HUES64 (cell line): ENCODE data around the gene ITGB8.

ENCODE experiments used
- H3K27ac ChIP-seq: 2 replicates; pipeline ENCODE4 v1.7.0; 2013; ENCODE audit warnings: low read depth, low read length, inconsistent platforms
- H3K27me3 ChIP-seq: 2 replicates; pipeline ENCODE4 v1.6.1; 2013; ENCODE audit warnings: mild to moderate bottlenecking, low read length; ENCODE audit not compliant: insufficient read depth
- H3K36me3 ChIP-seq: 2 replicates; pipeline ENCODE4 v1.6.1; 2013; ENCODE audit warnings: mild to moderate bottlenecking, low read length; ENCODE audit not compliant: insufficient read depth
- H3K4me1 ChIP-seq: 2 replicates; pipeline ENCODE4 v1.6.1; 2013; ENCODE audit warnings: mild to moderate bottlenecking, low read length, moderate library complexity; ENCODE audit not compliant: insufficient read depth
- H3K4me3 ChIP-seq: 2 replicates; pipeline ENCODE4 v1.5.1; 2013; ENCODE audit warnings: mild to moderate bottlenecking, low read length, moderate library complexity
- H3K9ac ChIP-seq: 2 replicates; pipeline ENCODE4 v1.6.1; 2013; ENCODE audit warnings: mild to moderate bottlenecking, low read depth, low read length
- H3K9me3 ChIP-seq: 2 replicates; pipeline ENCODE4 v1.6.1; 2013; ENCODE audit warnings: low read depth, low read length; ENCODE audit not compliant: insufficient read depth
- WGBS: fragments of 150-250, 120-280 bp; methylation state at CpG from one replicate; pipeline ENCODE4 v1.1.7; 2013; ENCODE audit warnings: missing lambda C conversion rate; 5-methylcytosine and 5-hydroxymethylcytosine counted together

Gene ITGB8

DNA sequence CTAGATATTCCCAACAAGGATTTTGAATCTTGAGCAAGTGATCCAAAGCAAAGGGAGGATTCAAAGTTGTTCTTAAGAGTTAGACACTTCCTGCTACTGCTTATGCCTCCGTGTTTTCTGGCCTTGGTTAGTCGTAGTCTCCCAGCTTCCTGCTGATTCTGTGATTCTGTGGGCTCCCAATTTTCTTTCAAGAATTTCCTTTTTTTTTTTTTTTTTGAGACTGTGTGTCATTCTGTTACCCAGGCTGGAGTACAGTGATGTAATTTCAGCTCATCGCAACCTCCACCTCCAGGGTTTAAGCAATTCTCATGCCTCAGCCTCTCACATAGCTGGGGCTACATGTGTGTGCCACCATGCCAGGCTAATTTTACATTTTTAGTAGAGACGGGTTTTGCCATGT lies 4.4 kb upstream of the ITGB8 start:
- WGBS: 92% methylated on average over 4 of the region's 4 CpGs
- no peak overlapping the region for H3K27ac ChIP-seq

DNA sequence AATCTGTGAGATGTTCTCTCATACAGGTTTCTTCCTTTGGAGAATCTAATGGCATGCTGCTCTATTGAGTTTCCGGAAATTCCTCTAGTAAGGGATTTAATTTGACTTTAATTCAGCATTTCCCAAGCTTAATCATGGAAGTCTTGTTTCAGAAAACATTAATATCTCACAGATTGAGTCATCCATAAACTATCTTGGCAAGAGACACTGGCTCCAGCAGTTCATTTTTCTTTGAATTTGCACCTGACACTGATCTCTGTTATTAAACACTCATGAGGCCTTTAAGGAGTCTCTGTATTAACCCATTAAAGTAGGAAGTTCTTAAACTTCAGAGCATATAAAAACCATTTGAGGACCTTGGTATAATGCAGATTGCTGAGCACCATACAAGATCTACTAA lies 3.6 kb upstream of the ITGB8 start:
- peaks cover 6% of the 10 kb centered on the region for H3K27me3 ChIP-seq

More for the DNA sequence above, 4.4 kb upstream of the ITGB8 start:
- no peak overlapping the region for H3K9ac ChIP-seq
- H3K36me3 ChIP-seq: no peaks in the 10 kb centered on the region
- H3K9me3 ChIP-seq: no peaks in the 10 kb centered on the region
- H3K4me1 ChIP-seq: peaks cover 7% of the 10 kb centered on the region
- no peaks in the 10 kb centered on the region; the same call in 1 of the 2 replicates for H3K27me3 ChIP-seq
- H3K4me3 ChIP-seq: no peak overlapping the region

DNA sequence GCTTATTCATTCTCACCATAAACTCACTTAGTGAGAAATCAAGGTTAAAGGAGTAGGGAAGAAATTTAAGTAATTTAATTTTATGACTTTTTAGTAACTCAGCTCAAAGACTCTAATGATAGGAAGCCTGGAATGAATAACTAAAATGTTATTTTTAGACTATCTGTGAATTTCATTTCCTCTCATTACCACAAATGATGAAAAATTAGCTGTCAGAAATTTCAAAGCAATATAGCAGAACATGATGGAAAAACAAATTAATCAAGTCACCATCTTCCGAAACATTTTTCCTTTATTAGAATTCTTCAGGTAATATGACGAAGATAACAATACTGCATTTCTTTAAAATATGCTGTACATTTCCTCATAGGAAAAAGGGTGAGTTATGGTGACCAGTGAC lies 2.7 kb upstream of the ITGB8 start:
- Histone ChIP-seq H3K4me3 (no peak overlapping the region), H3K9me3 (no peaks in the 10 kb centered on the region), H3K9ac (no peak overlapping the region), H3K27ac (no peak overlapping the region), H3K4me1 (peaks cover 15% of the 10 kb centered on the region), H3K27me3 (peaks cover 16% of the 10 kb centered on the region), H3K36me3 (no peaks in the 10 kb centered on the region)
- 88% methylated on average over 1 of the region's 2 CpGs for WGBS

More for the DNA sequence above, 3.6 kb upstream of the ITGB8 start:
- H3K9ac ChIP-seq: no peak overlapping the region
- no peak overlapping the region for H3K27ac ChIP-seq
- no peaks in the 10 kb centered on the region for H3K9me3 ChIP-seq
- H3K36me3 ChIP-seq: no peaks in the 10 kb centered on the region
- H3K4me3 ChIP-seq: no peak overlapping the region
- H3K4me1 ChIP-seq: peaks cover 9% of the 10 kb centered on the region
- 100% methylated on average over 1 of the region's 1 CpG for WGBS

DNA sequence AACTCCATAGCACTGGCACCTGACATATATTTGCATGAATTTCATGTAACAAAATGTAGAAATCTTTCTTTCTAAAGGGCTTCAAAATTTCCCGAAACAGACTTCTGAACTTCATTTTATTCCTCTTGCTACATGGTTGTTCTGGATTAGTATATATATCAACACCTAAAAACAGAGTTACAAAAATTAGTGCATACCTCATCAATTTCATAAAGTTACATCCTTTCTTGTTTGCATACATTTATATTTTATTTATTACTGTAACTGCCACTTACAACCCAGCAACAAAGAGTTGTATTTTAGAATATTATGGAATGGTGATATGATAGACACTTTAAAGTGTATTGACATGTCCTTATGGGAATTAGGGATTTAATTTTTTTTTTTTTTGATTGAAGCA lies 2.0 kb upstream of the ITGB8 start:
- peaks cover 16% of the 10 kb centered on the region for H3K27me3 ChIP-seq
- WGBS: 100% methylated on average over 1 of the region's 1 CpG
- H3K9ac ChIP-seq: no peak overlapping the region
- H3K4me1 ChIP-seq: peaks cover 19% of the 10 kb centered on the region
- H3K36me3 ChIP-seq: no peaks in the 10 kb centered on the region
- no peaks in the 10 kb centered on the region for H3K9me3 ChIP-seq
- peak overlapping the region; percentile 72; the same call in 1 of the 2 replicates for H3K4me3 ChIP-seq
- no peak overlapping the region for H3K27ac ChIP-seq

DNA sequence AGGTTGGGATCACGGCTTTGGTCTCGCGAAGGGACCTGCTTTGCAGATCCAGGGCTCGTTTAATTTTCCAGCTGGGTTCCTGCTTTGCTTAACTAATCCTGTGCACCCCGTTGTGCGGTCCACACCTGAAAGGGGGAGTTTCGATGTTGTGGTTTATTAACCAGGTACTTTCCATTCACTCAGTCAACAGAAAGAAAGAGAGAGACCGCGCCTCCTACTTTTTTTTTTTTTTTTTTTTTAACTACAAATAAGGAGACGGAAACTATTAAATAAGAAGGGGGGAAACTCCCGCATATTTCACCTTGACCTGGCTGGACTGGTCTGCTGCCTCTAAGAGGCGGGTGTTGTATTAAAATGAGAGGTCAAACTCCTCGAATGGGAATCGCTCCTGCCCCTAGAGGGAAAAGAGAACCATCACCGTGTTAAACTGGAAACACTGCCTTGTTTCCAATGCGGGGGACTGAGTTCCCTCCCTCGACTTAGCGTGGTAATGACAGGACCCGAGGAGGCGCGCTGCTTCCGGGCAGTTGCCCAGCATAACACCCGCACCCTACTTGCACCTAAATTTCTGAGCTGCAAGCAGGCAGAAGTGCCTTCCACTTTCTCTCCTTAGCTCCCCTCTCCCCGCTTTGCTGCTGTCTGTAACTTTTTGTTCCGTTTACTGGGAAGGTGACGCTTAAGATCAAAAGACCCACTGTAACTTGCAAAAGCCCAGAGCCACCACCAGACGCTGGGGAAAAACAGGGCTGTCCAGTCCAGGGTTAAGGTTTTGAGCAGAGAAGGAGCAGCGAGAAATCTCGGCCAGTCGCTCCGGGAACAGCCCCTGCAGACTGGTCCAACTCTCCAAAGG lies 1.1 kb upstream of the ITGB8 start:
- Histone ChIP-seq H3K9ac (peak overlapping the region; percentile 81), H3K27ac (peak overlapping the region; percentile 86), H3K36me3 (no peaks in the 10 kb centered on the region), H3K9me3 (no peaks in the 10 kb centered on the region), H3K4me1 (peaks cover 19% of the 10 kb centered on the region), H3K27me3 (peaks cover 16% of the 10 kb centered on the region), H3K4me3 (peak overlapping the region; percentile 72)
- 1% methylated on average over 26 of the region's 31 CpGs for WGBS

DNA sequence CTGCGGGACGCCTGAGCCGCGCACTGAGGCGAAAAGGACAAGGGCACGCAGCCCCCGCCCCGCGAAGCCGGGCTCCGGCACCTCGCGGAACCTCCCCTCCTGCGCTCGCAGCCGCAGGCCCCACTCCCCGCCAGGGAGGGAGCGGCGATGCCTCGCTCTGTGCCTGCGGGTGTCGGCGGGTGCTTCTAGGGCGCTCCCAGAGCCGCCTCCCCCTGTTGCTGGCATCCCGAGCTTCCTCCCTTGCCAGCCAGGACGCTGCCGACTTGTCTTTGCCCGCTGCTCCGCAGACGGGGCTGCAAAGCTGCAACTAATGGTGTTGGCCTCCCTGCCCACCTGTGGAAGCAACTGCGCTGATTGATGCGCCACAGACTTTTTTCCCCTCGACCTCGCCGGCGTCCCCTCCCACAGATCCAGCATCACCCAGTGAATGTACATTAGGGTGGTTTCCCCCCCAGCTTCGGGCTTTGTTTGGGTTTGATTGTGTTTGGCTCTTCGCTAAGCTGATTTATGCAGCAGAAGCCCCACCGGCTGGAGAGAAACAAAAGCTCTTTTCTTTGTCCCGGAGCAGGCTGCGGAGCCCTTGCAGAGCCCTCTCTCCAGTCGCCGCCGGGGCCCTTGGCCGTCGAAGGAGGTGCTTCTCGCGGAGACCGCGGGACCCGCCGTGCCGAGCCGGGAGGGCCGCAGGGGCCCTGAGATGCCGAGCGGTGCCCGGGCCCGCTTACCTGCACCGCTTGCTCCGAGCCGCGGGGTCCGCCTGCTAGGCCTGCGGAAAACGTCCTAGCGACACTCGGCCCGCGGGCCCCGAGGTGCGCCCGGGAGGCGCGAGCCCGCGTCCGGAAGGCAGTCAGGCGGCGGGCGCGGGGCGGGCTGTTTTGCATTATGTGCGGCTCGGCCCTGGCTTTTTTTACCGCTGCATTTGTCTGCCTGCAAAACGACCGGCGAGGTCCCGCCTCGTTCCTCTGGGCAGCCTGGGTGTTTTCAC lies 519 bp downstream of the ITGB8 start:
- Histone ChIP-seq H3K9ac (peak overlapping the region; percentile 81), H3K4me1 (peaks cover 19% of the 10 kb centered on the region), H3K9me3 (no peaks in the 10 kb centered on the region), H3K27me3 (peaks cover 16% of the 10 kb centered on the region), H3K36me3 (no peaks in the 10 kb centered on the region), H3K4me3 (peak overlapping the region; percentile 72), H3K27ac (peak overlapping the region; percentile 86)
- under 1% methylated on average over 92 of the region's 92 CpGs for WGBS

DNA sequence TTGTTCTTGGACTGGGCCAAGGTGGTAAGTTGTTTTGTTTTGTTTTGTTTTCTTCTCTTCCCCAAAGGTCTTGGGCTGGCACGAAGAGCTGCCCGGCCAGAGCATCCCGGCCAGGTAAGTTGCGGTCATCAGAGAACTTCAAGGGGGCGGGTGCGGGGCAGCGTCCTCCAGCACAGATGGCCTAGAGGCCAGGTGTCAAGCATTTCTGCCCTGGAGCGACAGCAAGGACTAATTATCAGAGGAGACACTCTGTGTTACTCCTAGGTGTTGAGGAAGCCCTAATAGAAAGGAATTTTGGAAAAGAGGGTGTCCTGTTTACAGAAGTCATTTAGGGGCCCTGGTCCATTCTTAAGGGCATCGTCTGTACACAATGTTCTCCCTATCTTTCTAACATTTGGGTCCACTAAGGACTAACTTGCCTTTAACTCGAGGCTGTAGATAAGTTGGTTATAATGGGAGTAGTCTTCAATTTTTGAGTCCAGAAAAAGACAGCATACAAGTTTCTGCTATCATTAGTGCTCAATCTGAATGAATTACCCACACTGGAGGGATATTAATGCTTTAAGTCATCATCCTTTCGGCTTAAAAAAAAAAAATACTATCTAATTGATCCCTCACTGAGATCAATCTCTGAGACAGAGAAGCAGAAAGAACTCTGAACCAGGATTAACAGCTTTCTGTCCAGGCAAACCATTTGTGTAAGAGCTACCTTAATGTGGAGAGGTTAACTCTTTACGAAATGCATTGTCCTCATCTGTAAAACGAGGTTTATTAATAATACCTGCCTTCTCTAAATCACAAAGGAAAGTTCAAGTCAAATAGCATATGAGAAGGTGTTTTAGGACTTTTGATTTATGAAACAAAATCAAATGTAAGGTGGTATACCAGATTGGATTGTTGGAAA lies 1.5 kb downstream of the ITGB8 start:
- H3K36me3 ChIP-seq: no peaks in the 10 kb centered on the region
- H3K9ac ChIP-seq: peak overlapping the region; percentile 81
- 30% methylated on average over 12 of the region's 13 CpGs for WGBS
- H3K27me3 ChIP-seq: peaks cover 16% of the 10 kb centered on the region
- peaks cover 19% of the 10 kb centered on the region for H3K4me1 ChIP-seq
- H3K4me3 ChIP-seq: peak overlapping the region; percentile 72
- no peaks in the 10 kb centered on the region for H3K9me3 ChIP-seq
- H3K27ac ChIP-seq: no peak overlapping the region; the same call in 1 of the 2 replicates

DNA sequence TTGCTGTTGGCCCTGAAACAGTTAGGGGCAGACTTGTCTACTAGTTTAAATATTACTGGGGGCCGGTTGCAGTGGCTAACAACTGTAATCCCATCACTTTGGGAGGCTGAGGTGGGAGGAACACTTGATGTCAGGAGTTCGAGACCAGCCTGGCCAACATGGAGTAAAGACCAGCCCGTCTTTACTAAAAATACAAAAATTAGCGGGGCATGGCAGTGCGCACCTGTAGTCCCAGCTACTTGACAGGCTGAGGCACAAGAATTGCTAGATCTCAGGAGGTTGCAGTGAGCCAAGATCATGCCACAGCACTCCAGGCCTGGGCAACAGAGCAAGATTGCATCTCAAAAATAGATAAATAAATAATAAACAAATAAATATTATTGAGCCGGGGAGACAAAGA lies 7.6 kb downstream of the ITGB8 start:
- Histone ChIP-seq H3K27ac (no peak overlapping the region), H3K27me3 (no peaks in the 10 kb centered on the region), H3K9me3 (no peaks in the 10 kb centered on the region), H3K9ac (no peak overlapping the region), H3K4me1 (peaks cover 23% of the 10 kb centered on the region), H3K4me3 (no peak overlapping the region), H3K36me3 (no peaks in the 10 kb centered on the region)
- 97% methylated on average over 5 of the region's 6 CpGs for WGBS

DNA sequence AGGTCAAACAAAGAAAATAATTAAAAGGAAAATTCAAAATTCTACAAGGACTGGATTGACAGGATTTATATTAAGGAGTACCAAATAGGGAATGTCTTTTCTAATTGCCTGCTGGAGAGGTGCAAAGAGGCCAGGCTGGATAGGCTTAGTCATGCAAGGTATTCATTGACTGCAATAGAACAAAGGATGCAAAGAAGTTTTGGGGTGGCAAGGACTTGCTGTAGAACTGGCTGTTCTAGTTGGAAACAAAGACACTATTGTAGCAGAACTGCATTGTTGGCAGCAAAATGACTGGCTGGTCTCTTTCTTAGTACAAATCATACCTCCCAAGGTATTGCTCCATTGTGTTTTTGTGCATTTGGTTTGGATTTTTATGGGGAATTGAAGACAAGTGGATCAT lies 10.1 kb downstream of the ITGB8 start:
- Histone ChIP-seq H3K4me3 (no peak overlapping the region), H3K9me3 (no peaks in the 10 kb centered on the region), H3K27me3 (no peaks in the 10 kb centered on the region), H3K9ac (no peak overlapping the region), H3K27ac (peak overlapping the region; percentile 44), H3K4me1 (peaks cover 21% of the 10 kb centered on the region), H3K36me3 (no peaks in the 10 kb centered on the region)

DNA sequence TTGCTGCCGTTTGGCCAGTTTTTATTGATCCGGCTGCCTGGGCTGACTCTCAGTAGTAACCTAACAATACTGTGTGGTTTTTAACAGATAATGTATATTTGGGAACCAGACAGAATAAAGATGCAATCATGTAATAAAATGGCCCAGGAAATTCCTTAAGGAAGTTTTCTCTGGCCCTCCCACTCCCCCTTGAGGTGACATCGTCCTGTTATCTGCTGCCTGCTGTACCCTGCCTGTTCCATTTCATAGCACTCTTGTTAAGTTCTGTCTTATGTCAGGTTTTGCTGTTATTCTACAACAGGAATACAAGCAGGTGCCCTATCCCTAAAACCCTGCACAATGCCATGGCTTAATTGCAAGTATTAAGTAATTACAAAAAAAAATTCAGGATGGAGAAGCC lies 12.5 kb downstream of the ITGB8 start:
- no peaks in the 10 kb centered on the region for H3K27me3 ChIP-seq
- no peak overlapping the region for H3K27ac ChIP-seq
- peaks cover 21% of the 10 kb centered on the region for H3K4me1 ChIP-seq
- no peak overlapping the region for H3K4me3 ChIP-seq
- H3K9ac ChIP-seq: no peak overlapping the region
- H3K36me3 ChIP-seq: no peaks in the 10 kb centered on the region
- 64% methylated on average over 3 of the region's 3 CpGs for WGBS
- H3K9me3 ChIP-seq: no peaks in the 10 kb centered on the region
